GM19467 (cell line): ENCODE data around the gene RREB1.

ENCODE experiments used
- ATAC-seq: cut with Tn5 transposase; IDR thresholded peaks from one replicate; pipeline ENCODE4 v1.9.1; 2021; ENCODE audit warnings: mild to moderate bottlenecking, moderate library complexity; ENCODE audit not compliant: unreplicated experiment

Gene RREB1

GRCh38 chr6:7216941-7217621 is 109.3 kb downstream of the RREB1 start:
- no peak for ATAC-seq

DNA sequence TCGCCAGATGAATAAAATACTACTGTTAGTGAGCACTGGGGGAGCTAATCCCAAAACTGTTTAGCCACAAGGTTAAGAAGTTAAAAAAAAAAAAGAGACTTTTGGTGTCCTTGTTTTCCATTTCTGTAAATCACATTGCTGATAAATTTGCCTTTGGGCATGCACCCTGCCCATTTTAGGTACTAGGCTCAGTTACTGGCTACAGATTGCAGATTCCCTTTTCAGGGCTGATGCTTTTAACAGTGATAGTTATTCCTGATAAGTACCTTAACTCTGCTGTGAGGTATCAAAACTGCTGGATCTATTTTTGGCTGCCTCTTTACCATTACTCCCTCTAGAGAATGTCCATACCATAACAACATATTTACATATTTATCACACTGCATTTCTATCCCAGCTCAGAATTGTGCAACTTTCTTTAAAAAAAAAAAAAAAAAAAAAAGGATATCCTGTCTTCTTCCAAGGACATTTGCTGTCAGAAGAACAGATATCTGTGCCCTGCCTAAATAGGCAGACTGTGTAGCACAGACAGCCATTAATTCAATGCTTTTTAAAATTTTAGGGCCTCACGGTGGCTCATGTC is 110.7 kb downstream of the RREB1 start:
- no peak for ATAC-seq

- no peak for ATAC-seq
Observed at GRCh38 chr6:7219310-7219709, 111.5 kb downstream of the RREB1 start.

GRCh38 chr6:7222197-7222596 is 114.4 kb downstream of the RREB1 start:
- ATAC-seq: no peak

GRCh38 chr6:7224731-7225130 is 117.0 kb downstream of the RREB1 start:
- ATAC-seq: no peak

GRCh38 chr6:7228662-7229375 is 121.1 kb downstream of the RREB1 start:
- no peak for ATAC-seq

DNA sequence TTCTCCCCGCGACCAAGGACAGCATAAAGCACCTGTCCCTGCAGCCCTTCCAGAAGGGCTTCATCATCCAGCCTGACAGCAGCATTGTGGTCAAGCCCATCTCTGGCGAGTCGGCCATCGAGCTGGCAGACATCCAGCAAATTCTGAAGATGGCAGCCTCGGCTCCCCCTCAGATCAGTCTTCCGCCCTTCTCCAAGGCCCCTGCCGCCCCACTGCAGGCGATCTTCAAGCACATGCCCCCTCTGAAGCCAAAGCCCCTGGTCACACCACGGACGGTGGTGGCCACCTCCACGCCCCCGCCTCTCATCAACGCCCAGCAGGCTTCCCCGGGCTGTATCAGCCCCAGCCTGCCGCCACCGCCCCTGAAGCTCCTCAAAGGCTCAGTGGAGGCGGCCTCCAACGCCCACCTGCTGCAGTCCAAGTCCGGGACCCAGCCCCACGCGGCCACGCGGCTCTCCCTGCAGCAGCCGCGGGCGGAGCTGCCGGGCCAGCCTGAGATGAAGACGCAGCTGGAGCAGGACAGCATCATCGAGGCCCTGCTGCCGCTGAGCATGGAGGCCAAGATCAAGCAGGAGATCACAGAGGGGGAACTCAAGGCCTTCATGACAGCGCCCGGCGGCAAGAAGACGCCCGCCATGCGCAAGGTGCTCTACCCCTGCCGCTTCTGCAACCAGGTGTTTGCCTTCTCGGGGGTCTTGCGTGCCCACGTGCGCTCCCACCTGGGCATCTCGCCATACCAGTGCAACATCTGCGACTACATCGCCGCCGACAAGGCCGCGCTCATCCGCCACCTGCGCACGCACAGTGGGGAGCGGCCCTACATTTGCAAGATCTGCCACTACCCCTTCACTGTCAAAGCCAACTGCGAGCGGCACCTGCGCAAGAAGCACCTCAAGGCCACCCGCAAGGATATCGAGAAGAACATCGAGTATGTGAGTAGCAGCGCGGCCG is 121.9 kb downstream of the RREB1 start:
- no peak for ATAC-seq

DNA sequence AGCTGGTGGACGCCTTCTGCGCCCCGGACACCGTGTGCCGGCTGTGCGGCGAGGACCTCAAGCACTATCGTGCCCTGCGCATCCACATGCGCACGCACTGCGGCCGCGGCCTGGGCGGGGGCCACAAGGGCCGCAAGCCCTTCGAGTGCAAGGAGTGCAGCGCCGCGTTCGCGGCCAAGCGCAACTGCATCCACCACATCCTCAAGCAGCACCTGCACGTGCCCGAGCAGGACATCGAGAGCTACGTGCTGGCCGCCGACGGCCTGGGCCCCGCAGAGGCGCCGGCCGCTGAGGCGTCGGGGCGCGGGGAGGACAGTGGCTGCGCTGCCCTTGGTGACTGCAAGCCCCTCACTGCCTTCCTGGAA is 122.5 kb downstream of the RREB1 start:
- ATAC-seq: no peak

GRCh38 chr6:7230956-7231713 is 123.4 kb downstream of the RREB1 start:
- ATAC-seq: no peak

GRCh38 chr6:7232351-7232750 is 124.6 kb downstream of the RREB1 start:
- no peak for ATAC-seq

DNA sequence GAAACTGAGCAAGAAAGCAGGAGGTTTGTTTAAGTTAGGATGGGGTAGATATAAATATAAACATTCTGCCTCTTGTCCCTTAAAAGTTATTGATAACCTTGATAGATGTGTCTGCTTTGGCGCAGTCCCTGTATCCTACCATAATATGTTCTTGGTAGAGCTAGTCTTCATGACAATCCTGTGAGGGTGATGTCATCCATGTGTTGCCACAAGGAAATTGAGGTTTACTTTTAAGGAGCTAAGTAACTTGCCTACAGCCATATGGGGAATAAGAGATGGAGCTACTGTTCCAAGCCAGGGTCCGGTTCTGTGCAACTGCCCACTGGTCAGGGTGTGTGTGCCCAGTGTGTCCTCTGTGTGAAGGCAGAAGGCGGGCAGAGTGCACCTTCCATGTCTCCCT is 126.8 kb downstream of the RREB1 start:
- ATAC-seq: no peak

DNA sequence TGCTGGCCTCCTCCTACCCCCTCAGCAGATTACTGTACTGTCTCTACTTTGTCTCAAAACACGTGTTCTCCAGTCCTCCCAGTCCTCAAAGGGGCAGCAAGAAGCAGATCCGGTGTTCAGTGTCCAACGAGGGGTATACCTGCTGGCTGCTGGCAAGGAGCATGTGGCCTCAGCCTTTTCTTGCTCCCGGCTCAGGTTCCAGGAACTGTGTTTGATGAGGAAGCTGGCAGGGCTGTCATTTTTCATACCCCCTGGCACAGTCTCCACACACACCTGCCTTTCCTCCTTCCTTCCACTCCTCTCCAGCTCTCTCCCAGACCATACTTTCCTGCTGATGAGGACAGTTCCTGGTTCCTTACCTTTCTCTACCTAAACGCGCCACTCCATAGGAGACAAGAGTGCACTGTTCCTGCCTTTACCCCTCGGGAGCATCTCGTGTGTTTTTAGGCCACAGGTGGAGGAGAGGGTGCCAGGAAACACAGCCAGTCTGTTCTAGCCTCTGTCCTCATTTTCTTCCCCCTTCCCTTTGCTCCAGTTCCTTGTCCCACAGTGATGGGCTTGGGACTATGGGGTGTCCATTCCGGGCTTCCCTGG is 128.0 kb downstream of the RREB1 start:
- no peak for ATAC-seq

GRCh38 chr6:7236306-7237209 is 128.8 kb downstream of the RREB1 start:
- no peak for ATAC-seq

- ATAC-seq: no peak
Observed at GRCh38 chr6:7237653-7238188, 130.0 kb downstream of the RREB1 start.

DNA sequence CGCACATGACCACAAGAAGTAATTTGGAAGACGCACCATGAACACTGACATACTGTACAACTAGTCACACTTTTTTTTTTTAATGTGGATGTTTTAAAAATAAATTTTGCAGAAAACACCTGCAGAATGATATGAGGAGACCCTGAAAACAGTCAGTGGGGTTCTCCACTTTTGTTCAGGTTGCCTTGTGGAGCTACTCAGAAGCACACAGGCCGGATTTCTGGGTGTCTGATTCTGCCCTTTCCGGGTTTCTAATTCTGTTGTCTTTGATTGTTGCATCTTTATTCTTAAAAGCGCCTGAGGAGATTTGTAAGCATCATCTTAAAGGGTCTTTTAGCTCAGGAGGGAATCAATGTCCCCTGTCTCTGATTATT is 130.8 kb downstream of the RREB1 start:
- ATAC-seq: no peak

DNA sequence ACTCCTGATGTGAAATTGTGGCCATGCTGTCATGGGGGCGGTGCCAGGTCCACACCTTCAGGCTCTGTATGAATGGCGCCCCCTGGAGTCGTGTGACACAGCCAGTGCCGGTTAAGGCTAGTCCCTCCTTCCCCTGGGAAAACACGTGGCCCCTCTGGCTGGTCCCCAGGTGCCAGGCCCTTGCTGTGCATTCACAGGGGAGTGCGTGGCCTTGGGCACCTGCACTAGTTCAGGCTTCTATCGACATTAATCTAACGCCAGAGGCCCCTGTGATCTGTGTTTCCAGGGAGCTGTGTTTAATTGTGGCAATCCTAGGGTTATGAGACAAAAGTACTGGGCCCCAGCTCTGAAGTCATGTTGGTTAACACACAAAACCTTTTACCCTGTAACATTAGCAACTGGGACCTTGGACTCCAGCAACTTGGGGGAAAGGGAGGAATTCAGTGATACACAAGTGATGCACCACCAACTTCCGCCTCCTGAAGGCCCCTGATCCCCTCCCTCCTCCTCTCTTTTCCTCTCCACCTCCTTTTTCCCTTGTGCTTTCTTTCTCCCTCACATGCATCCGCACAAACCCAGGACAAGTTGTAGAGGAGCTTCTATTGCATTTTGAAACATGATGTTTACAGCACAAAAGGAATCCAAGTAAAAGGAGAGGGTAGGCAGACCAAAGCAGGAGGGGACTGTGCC is 131.3 kb downstream of the RREB1 start:
- peak; percentile 49 for ATAC-seq

- ATAC-seq: no peak
Observed at GRCh38 chr6:7239590-7239948, 131.8 kb downstream of the RREB1 start.

DNA sequence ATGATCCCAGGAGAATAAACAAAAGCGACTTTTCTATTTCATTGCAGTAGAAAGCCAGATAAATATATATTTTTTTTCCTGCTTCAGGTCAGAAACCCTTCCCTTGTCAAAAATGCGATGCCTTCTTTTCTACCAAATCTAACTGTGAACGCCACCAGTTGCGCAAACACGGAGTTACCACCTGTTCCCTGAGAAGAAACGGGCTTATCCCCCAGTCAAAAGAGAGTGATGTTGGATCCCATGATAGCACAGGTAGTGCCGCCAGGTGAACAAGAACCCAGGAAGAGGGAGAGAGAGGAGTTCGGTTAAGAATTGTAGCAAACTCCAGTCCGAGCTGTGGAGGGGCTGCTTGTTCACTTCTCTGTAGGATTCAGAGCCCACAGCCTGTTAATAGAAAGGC is 132.6 kb downstream of the RREB1 start:
- ATAC-seq: no peak
